Measurements from ENCODE around the gene PID1.

The PID1 gene

GRCh38 chr2:229257985-229258384 lies 13.1 kb downstream of the PID1 start:
- no peak for DNase-seq

GRCh38 chr2:229256376-229256775 lies 14.7 kb downstream of the PID1 start:
- no peak for DNase-seq

GRCh38 chr2:229254206-229254605 lies 16.9 kb downstream of the PID1 start:
- no peak for DNase-seq

GRCh38 chr2:229252996-229253395 lies 18.1 kb downstream of the PID1 start:
- no peak for DNase-seq

- DNase-seq, result no peak
These were observed 18.8 kb downstream of the PID1 start for GRCh38 chr2:229252280-229252679.

GRCh38 chr2:229249536-229249935 lies 21.6 kb downstream of the PID1 start:
- DNase-seq, result no peak

- DNase-seq, result no peak
These were observed 24.8 kb downstream of the PID1 start for GRCh38 chr2:229246334-229246733.

GRCh38 chr2:229244975-229245374 lies 26.1 kb downstream of the PID1 start:
- DNase-seq, result no peak

GRCh38 chr2:229243890-229244560 lies 27.1 kb downstream of the PID1 start:
- DNase-seq, result no peak

GRCh38 chr2:229240984-229241491 lies 30.0 kb downstream of the PID1 start:
- no peak for DNase-seq

- no peak for DNase-seq
These were observed 32.1 kb downstream of the PID1 start for GRCh38 chr2:229239021-229239420.

GRCh38 chr2:229237270-229237669 lies 33.8 kb downstream of the PID1 start:
- no peak for DNase-seq

GRCh38 chr2:229235131-229235914 lies 35.8 kb downstream of the PID1 start:
- DNase-seq, result no peak

GRCh38 chr2:229231885-229232284 lies 39.2 kb downstream of the PID1 start:
- no peak for DNase-seq

- no peak for DNase-seq
These were observed 39.7 kb downstream of the PID1 start for GRCh38 chr2:229231328-229231868.

- DNase-seq, result peak; percentile 40
These were observed 40.2 kb downstream of the PID1 start for GRCh38 chr2:229230911-229231310.

- DNase-seq, result no peak
These were observed 40.8 kb downstream of the PID1 start for GRCh38 chr2:229230256-229230655.

GRCh38 chr2:229226382-229226781 lies 44.7 kb downstream of the PID1 start:
- DNase-seq, result peak; percentile 44

GRCh38 chr2:229223107-229223506 lies 48.0 kb downstream of the PID1 start:
- DNase-seq, result no peak

- DNase-seq, result no peak
These were observed 49.4 kb downstream of the PID1 start for GRCh38 chr2:229221641-229222040.

- no peak for DNase-seq
These were observed 50.8 kb downstream of the PID1 start for GRCh38 chr2:229220254-229220653.

GRCh38 chr2:229218329-229218921 lies 52.7 kb downstream of the PID1 start:
- no peak for DNase-seq

- no peak for DNase-seq
These were observed 58.8 kb downstream of the PID1 start for GRCh38 chr2:229212241-229212640.

GRCh38 chr2:229210641-229211040 lies 60.4 kb downstream of the PID1 start:
- peak; percentile 28 for DNase-seq

Data from femur (tissue), 1 donor.